RCC 7860 (cell line): ENCODE data around the gene CNTNAP4.

Experiments
- DNase-seq: peaks from one replicate; pipeline ENCODE4 v3.0.0-alpha.2; 2015; ENCODE audit warnings: low spot score
- FAIRE-seq: peaks from 2 replicates; lab custom pipeline; 2012; peaks lifted over from hg19 to GRCh38; lab: Jason Lieb, UNC

The CNTNAP4 gene

DNA sequence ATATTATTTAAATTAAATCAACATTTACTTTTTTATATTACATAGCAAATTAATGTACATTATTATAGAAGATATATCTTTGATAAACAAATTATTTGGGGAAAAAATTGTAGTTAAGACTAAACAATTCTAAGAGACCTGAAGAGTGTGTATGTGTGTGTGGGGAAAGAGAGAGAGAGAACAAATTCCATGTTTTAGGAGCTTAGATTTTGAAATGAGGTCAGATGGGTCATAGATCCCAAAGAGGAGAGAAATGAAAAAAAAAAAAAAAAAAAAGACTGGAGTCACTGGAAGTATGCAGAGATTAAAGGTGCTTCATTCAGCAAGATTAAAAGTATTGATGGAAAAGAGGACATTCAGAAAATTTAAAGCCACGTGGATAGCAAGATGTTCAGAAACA, 206.8 kb downstream of the CNTNAP4 start:
- no peak for DNase-seq
- no peak for FAIRE-seq

DNA sequence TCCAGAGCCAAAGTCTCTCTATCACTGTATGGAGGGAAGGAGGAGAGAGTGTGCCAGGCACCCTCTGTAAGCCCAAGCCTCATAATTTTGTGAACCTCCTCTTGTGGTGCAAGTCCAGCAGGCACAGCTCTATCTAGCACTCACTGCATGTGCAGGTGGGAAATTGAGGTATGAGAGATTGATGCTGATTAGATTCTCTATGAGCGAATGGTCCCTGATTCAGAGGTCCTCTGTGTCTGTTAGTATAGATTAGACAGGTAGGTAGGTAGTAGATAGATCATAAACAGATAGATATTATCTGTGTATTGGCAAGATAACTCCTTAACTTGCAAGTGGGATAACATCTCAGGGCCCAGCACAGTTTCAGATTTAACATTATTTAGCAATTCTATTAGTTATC, 209.5 kb downstream of the CNTNAP4 start:
- DNase-seq (no peak), FAIRE-seq (no peak)

DNA sequence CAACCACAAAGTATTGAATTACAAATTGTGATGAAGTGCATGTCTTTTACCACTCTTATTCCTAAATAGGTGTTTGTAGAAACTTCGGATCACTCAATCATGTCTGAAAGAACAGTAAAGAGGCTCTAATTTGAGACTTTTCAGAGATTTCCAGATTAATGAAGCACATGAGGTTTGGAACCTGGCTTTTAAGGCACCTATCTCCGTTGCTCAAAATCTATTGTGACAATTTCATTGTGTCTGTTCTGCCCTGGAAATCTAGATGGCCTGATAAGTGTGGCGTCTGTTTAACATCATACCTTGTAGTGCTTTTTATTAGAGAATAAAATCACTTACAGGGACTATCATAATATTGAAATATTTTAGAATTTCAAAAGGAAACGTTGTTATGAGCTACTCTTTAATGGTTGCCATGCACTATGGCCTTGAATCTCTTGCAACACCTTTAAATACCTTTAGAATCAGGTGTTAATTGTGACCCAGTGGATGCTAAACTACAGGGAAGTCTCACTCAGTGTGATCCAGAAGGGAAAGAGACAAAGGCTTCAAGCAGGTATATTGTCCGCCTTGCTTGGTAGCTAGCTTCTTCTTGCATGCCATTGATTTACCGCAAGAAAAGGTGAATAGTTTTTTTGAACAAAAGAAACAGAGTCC, 210.3 kb downstream of the CNTNAP4 start:
- DNase-seq (no peak), FAIRE-seq (no peak)

DNA sequence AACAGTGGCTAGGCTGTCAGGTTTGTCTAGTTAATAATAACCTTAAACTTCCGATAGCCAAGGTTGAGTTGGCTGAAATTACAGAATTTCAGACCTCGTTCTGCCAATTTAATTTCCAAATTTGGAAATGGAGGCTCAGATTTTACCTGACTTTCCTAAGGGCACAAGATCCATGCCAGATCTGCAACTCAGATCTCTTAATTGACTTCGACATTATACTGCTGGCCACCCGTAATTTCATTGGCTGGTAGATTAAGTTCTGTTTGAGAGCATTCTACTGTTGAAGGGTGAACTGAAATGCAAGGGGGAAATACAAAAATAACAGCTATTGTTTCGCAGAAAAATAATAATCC, 210.8 kb downstream of the CNTNAP4 start:
- FAIRE-seq: no peak
- no peak for DNase-seq

DNA sequence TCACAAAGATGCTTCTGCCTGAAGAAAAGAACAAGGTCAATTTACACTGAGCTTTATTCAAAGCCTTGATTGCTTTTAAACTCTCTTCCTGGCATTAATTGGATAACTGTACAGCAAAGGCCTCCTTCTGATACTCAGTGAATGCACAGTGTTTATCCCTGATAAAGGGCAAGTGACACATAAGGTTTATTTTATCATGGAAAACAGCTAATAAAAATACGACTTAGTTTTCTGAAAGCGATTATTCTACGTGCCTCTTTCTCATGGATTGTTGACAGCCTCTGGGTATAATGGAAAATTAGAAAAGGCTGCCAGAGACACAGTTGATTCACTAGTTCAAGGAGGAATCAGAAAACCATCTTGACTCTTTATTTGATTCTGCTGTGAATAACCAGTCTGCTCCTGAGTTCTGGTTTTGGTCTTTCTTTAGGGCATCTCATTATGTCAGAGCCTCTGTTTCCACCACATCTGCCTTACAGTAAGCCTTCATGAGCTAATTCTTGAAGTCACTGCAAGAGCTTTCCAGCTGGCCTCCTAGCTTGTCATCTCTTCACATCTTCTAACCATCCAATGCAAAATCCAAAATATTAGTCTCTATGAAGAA, 212.9 kb downstream of the CNTNAP4 start:
- DNase-seq (no peak), FAIRE-seq (no peak)

DNA sequence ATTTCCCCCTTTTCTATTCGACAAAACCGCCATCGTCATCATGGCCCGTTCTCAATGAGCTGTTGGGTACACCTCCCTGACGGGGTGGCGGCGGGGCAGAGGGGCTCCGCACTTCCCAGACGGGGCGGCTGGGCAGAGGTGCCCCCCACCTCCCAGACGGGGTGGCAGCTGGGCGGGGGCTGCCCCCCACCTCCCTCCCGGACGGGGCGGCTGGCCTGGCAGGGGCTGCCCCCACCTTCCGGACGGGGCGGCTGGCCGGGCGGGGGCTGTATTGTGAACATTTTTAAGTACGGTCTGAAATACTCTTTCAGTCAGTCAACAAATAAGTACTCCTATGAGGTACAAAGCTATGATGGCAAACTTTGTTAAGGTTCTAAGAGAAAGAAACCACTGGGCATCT, 222.8 kb downstream of the CNTNAP4 start:
- DNase-seq (no peak), FAIRE-seq (no peak)

DNA sequence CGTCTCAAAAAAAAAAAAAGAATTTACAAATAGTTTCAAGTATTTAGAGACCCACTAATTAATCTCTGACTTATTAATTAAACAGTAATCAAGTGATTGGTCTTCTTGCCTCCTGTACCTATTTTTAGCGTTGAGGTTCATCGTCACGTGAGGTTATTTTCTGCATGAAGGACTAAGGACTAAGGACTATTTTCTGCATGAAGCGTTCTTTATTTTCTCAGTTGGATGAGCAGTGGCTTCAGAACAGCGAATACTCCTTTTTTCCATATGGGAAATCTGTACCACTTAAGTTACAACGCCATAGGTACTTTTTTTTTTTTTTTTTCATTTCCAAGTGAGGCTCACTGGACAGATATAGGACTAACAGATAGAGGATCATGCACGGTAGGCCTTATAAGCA, 224.9 kb downstream of the CNTNAP4 start:
- no peak for DNase-seq
- FAIRE-seq: no peak

DNA sequence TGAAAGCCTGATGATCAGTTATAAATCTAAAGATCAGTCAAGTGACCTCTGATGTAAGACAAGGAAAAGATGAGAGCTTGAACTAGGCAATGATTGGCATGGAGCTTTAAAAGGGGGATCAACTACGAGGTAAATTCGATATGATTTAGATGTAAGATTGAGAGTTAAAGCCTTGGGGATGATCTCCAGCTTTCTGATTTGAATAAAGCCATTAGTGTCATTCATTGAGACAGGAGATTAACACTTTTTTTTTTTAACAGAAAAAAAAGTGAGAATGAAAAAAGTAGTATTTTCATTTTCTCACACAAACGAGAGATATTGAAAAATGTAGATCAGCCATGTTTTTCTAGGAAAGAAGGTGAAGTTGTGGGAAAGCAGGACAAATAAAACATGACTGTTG, 225.4 kb downstream of the CNTNAP4 start:
- FAIRE-seq: no peak

DNA sequence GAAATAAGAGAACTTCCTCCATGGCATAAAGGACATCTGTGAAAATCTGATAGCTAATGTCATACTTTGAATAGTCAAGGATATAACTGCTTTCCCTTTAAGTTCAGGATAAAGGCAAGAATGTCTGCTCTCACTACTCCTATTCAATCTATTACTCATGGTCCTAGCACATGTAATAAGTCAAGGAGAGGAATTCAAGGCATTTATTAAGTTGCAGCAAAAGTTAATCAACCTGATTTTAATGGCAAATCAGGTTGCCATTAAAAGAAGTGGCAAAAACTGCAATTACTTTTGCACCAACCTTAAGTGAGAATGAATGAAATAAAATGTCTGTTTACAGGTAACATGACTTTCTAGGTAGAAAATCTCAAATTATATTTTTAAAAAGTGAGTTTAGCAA, 225.9 kb downstream of the CNTNAP4 start:
- DNase-seq (no peak), FAIRE-seq (no peak)

More for the DNA sequence above, 225.4 kb downstream of the CNTNAP4 start:
- no peak for DNase-seq

DNA sequence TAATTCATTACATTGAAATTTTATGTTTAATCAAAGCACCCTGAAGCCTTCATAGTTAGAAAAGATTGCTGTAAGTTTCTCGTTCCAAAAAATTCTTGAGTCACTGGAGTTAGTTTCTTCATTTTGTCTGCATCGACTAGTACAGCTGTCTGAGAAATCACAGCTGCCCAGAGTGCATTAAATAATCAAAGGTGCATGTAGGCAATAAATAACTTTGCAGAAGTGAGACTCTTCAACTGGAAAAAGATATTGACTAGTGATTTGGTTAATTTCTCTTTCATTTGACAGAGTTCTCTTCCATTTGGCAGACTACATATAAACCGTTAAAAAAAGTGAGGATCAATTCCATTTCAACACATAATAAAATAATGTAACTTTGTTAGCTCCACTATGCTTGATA, 234.0 kb downstream of the CNTNAP4 start:
- DNase-seq (no peak), FAIRE-seq (no peak)

DNA sequence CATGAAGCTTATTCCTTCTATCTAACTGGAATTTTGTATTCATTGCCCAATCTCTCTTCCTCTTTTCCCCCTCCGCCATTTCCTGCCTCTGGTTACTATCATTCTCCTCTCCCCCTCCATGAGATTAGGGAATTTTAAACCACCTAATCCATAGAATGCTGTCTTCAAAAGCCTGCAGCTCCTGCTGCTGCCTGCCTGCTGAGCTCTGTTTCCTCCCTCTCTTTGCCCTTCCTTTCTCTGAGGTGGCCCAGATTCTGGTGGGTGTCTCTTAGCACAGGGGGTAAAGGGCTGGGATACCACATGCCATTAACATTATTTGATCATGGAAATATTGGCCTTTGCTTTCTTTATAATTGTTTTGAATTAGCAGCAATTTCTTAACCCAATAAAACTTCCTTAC, 241.6 kb downstream of the CNTNAP4 start:
- no peak for DNase-seq
- FAIRE-seq: no peak

DNA sequence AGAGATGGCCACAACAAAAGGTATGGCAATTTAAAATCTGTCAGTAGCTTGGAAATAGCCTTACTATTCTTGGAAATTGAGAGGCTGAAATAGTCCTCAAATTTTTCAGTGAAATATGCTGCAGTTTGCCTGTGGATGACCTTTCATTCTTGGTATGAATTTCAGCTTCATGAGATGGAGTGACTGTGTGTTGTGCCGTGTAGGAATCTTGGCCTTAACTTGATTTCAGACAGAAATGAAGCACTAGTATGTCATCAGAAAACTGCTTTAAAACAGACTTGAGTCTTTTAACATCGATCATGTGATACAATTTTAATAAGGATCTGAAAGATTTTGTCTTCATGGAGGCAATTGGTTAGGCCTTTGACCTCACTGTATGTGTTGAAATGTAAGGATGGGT, 247.2 kb downstream of the CNTNAP4 start:
- no peak for FAIRE-seq
- no peak for DNase-seq

DNA sequence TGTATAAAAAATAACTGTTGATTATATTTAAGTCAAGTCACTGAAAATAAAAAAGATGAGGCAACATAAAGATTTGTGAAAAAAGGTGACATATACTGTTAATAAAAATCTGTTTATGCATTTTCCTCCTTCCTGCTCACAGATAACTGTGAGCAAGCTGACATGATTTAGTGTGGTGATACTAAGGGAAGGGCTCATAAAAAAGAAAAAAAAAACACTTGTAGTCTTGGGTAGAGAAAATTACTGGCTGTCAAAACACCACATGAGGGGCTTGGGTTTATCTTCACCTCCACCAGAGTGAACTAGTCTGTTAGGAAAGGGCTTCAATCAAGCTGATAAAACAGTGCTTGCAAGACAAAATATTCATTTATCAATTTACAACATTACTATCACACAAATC, 247.6 kb downstream of the CNTNAP4 start:
- no peak for DNase-seq
- FAIRE-seq: no peak

DNA sequence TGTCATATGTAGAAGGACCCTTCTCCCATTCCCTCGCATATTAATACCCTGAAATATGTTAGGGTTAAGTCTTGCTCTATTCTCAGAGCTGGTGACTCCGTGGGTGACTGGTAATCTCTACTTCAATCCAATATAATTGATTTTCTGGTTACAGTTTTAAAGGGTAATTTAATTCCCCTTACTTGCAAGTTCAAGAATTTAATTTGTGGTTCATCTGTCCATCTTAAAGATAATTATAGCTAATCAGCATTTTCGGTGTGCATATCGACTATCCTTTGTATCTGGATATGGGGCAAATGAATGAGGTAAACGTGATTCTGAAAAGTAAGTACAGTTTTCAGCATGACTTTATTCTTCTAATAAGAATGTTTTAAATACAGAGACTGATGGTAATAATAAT, 250.0 kb downstream of the CNTNAP4 start:
- no peak for DNase-seq
- no peak for FAIRE-seq

DNA sequence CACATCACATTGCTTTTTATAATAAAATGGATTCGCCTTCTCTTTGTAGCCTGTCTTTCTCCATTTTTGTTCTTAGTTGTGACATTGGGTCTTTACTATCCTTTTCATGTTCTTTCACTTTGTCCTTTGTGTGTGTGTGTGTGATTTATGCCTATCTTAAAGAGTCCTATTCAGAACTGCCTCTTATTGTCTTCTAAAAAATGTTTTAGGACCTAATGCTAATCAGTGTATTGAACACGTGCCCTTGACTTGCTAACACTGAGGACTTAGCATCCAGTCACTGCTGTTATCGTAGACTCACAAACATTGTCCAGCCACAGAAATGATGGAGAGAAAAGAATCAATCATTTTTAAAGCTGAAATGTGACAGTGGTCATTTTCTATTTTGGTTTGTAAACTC, 251.9 kb downstream of the CNTNAP4 start:
- no peak for FAIRE-seq

DNA sequence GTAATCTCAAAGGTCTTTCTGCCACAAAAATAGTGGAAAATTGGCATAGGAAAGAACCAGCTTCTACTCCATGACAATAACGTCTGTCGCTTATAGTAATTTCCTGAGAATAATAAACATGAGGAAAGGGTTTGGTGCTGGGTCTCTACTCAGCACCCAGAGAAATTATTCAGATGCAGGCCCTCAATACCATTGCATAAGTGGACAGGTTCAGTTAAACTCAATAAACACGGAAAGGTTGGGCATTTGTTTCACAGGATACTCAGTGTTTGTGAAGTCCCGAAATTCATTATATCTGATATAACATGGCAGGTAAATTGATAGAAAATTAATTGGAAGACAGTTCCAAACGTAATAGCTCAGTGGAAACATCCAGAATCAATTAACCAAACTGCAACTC, 254.0 kb downstream of the CNTNAP4 start:
- FAIRE-seq: no peak
- no peak for DNase-seq

More for the DNA sequence above, 251.9 kb downstream of the CNTNAP4 start:
- DNase-seq: no peak

DNA sequence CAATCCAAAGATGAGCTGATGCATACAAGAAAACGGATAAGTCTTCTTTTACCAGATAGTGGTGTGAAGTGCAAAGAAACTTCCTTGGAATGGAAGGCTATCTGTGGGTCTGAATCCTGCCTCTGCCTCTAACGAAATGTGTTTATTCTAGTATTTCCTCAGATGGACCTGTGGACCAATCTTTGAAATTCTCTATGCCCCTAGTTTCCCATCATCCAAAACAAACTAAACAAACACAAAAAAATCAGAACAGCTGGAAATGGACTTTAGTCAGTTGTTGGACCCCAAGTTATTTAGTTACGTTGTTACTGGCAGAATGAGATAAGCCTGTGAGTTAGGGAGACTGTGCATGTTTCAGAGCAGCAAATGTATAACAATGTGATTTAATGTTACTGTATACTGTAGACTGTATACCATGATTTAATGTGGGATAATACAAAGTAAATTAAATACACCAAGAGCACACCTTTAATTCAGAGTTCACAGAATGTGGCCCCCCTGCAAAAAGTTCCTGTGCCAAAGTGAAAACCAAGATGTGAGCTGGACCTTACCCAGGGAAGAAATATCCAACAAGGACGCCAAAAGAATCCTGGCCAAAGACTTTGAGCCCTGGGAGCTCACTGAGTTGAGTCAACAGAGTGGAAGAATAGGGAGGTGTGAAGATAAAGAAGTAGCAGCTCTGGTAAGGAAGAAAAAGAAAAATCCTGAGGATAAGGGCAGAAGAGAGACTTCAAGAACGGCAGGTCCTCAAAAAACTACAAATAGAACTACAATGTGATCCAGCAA, 255.2 kb downstream of the CNTNAP4 start:
- FAIRE-seq: no peak
- no peak for DNase-seq

DNA sequence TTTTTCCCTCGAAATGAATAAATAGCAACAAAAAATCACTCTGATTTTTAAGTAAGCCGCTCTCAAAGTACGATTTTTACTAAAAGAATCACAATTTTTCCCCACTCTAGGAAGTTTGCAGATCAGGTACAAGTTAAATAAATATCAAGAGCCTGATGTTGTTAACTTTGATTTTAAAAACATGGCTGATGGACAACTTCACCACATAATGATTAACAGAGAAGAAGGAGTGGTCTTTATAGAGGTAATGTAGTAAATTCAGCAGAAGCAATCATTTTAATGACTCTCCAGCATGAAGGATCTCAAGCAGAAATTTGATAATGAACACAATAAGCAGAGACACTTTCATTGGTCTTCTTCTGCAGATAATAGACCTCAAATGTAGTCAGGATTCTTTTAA, 262.4 kb downstream of the CNTNAP4 start:
- FAIRE-seq: no peak
- no peak for DNase-seq

DNA sequence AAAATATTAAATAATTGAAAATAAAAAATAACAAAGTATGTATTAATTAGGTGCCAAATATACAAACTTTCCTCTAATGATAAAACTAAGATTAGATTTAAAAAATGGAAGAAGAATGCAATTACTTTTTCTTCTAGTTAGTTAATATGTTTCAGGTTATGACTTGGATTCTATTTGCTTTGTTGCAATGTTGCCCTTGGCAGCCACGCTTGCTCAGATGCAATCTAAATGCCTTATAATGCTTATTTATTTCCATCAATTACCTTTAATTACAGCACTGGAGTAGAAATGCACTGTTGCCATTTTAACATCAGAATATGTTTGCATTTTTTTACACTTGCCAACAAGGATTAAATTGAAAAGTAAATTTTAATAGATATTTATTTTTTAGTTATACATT, 263.9 kb downstream of the CNTNAP4 start:
- DNase-seq (no peak), FAIRE-seq (no peak)

DNA sequence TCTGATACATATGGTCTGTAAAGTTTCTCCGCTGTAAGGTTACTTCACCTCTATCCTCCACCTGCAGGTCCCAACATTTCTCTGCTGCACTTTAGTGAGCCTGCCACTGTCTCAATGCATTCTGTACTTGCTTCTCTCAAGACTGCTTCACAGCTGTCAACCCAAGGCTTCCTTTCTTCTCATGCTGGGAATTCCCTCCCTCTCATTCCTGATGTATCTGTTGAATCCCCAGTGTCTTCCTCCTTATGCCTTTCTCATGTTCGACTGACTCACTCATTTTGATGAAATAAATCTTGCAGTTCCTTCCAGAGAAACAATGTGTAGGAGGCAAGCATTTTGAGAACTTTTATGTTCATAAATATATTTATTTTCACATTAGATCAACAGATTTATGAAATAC, 288.3 kb downstream of the CNTNAP4 start:
- FAIRE-seq (no peak), DNase-seq (no peak)

DNA sequence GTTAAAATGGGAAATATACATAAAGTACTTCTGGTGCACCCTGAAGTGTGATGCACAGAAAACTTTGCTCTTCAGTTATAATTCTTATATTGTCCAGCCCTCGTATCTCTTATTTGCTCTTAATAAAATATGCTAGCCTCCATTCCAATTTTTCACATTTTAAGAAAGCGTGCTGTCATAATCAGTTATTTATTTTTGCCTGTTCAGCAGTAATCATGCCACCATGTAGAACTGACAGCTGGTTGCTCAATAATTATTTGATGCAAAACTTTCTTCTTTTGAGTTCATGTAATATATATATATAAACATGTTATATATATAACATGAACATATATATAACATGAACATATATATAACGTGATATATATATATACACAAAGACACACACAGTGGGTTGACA, 294.6 kb downstream of the CNTNAP4 start:
- FAIRE-seq (no peak), DNase-seq (no peak)

DNA sequence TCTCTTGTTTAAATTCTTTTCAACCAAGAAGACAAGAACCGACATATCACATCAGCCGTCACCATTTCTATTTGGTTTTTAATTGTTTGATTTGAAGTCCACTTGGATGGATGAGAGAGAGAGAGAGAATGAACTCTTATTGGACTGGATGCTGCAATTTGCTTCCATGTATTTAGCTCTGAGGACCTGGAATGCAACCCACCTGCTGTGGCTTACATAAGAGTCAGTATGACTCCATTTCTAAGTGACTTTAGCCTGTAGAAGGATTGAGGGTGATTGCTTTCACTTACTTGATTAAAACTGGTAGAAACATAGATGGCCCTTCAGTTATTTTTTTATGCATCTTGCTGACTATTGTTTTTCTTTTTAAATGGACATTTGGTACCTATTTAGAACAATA, 296.1 kb downstream of the CNTNAP4 start:
- DNase-seq (no peak), FAIRE-seq (no peak)
